Nephron progenitor cell (in vitro differentiated cells): ENCODE measurements around the gene LYRM9.
"Not testable (repeated sequence)": the region's sequence is repeated elsewhere in the genome, so short reads cannot be mapped to it uniquely, and the experiment has no call there.

Experiments
- DNase-seq: peaks from one replicate; pipeline ENCODE4 v3.0.0; 2021
- H3K27ac Mint-ChIP-seq: 2 replicates; pipeline ENCODE4 v1.8.0; 2021; ENCODE audit warnings: mild to moderate bottlenecking, moderate library complexity, mixed read lengths
- H3K27me3 Mint-ChIP-seq: 2 replicates; pipeline ENCODE4 v1.8.0; 2021; ENCODE audit warnings: mild to moderate bottlenecking, low read depth, mixed read lengths; ENCODE audit not compliant: poor library complexity
- H3K36me3 Mint-ChIP-seq: 2 replicates; pipeline ENCODE4 v1.8.0; 2021; ENCODE audit warnings: low read depth, mixed read lengths
- H3K4me1 Mint-ChIP-seq: 2 replicates; pipeline ENCODE4 v1.8.0; 2021; ENCODE audit warnings: mixed read lengths
- H3K4me3 Mint-ChIP-seq: 2 replicates; pipeline ENCODE4 v1.8.0; 2021; ENCODE audit warnings: mild to moderate bottlenecking, moderate library complexity, mixed read lengths
- H3K9me3 Mint-ChIP-seq: 2 replicates; pipeline ENCODE4 v1.8.0; 2021; ENCODE audit warnings: mild to moderate bottlenecking, moderate library complexity, mixed read lengths
- CTCF ChIP-seq: fragments of 200-600 bp; sonication (generic); IDR thresholded peaks from 2 replicates; pipeline ENCODE4 v1.5.0; 2021; ENCODE audit warnings: antibody characterized with exemption

LYRM9 gene

GRCh38 chr17:27849474-27850185 is 43.5 kb downstream of the LYRM9 start:
- no peak overlapping the region for H3K27ac Mint-ChIP-seq
- no peak for TF ChIP-seq CTCF
- no peak overlapping the region for H3K4me3 Mint-ChIP-seq
- no peak for DNase-seq
- H3K9me3 Mint-ChIP-seq: no peaks in the 10 kb centered on the region
- peaks cover 15% of the 10 kb centered on the region for H3K27me3 Mint-ChIP-seq
- H3K36me3 Mint-ChIP-seq: no peaks in the 10 kb centered on the region
- no peaks in the 10 kb centered on the region for H3K4me1 Mint-ChIP-seq

- no peaks in the 10 kb centered on the region for H3K4me1 Mint-ChIP-seq
- H3K4me3 Mint-ChIP-seq: no peak overlapping the region
- no peak for DNase-seq
- H3K36me3 Mint-ChIP-seq: no peaks in the 10 kb centered on the region
- no peak for TF ChIP-seq CTCF
- peaks cover 15% of the 10 kb centered on the region for H3K27me3 Mint-ChIP-seq
- H3K27ac Mint-ChIP-seq: peak overlapping the region; percentile 26
- no peaks in the 10 kb centered on the region for H3K9me3 Mint-ChIP-seq
These were observed 44.2 kb downstream of the LYRM9 start for GRCh38 chr17:27848931-27849330.

GRCh38 chr17:27846808-27847307 is 46.3 kb downstream of the LYRM9 start:
- H3K36me3 Mint-ChIP-seq, H3K4me1 Mint-ChIP-seq, H3K9me3 Mint-ChIP-seq, DNase-seq, H3K27me3 Mint-ChIP-seq, H3K4me3 Mint-ChIP-seq, H3K27ac Mint-ChIP-seq: not testable (repeated sequence)

- Mint-ChIP-seq H3K27me3 (peaks cover 5% of the 10 kb centered on the region), H3K4me3 (no peak overlapping the region), H3K4me1 (no peaks in the 10 kb centered on the region), H3K9me3 (no peaks in the 10 kb centered on the region), H3K36me3 (no peaks in the 10 kb centered on the region), H3K27ac (no peak overlapping the region)
- TF ChIP-seq CTCF: no peak
- DNase-seq: no peak
These were observed 47.0 kb downstream of the LYRM9 start for GRCh38 chr17:27846042-27846655.

GRCh38 chr17:27845264-27846041 is 47.7 kb downstream of the LYRM9 start:
- no peak for TF ChIP-seq CTCF
- H3K27ac Mint-ChIP-seq: no peak overlapping the region
- no peak overlapping the region for H3K4me3 Mint-ChIP-seq

GRCh38 chr17:27840688-27841087 is 52.5 kb downstream of the LYRM9 start:
- no peak overlapping the region for H3K4me3 Mint-ChIP-seq
- no peak for DNase-seq
- H3K4me1 Mint-ChIP-seq: no peaks in the 10 kb centered on the region
- no peaks in the 10 kb centered on the region for H3K9me3 Mint-ChIP-seq
- no peaks in the 10 kb centered on the region for H3K27me3 Mint-ChIP-seq
- no peak overlapping the region for H3K27ac Mint-ChIP-seq
- H3K36me3 Mint-ChIP-seq: no peaks in the 10 kb centered on the region
- no peak for TF ChIP-seq CTCF

More at GRCh38 chr17:27845264-27846041, 47.7 kb downstream of the LYRM9 start:
- H3K36me3 Mint-ChIP-seq: no peaks in the 10 kb centered on the region
- no peak for DNase-seq
- peaks cover 5% of the 10 kb centered on the region for H3K27me3 Mint-ChIP-seq
- no peaks in the 10 kb centered on the region for H3K9me3 Mint-ChIP-seq
- no peaks in the 10 kb centered on the region for H3K4me1 Mint-ChIP-seq

DNA sequence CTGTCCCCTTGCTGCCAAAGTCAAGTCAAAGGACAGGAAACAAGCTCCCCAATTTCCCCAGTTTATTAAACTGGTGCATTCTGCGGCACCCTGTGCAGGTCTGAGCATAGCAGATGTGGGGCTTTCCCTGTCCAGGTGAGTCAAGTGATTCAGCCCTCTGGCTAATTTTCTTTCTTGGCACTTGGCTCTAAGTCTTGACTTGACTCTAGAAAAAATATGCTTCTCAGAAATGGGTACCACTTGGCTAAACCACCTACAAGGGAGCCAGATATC is 52.8 kb downstream of the LYRM9 start:
- not testable (repeated sequence) for H3K9me3 Mint-ChIP-seq, H3K4me3 Mint-ChIP-seq, DNase-seq, H3K36me3 Mint-ChIP-seq, H3K27ac Mint-ChIP-seq, H3K27me3 Mint-ChIP-seq, H3K4me1 Mint-ChIP-seq

DNA sequence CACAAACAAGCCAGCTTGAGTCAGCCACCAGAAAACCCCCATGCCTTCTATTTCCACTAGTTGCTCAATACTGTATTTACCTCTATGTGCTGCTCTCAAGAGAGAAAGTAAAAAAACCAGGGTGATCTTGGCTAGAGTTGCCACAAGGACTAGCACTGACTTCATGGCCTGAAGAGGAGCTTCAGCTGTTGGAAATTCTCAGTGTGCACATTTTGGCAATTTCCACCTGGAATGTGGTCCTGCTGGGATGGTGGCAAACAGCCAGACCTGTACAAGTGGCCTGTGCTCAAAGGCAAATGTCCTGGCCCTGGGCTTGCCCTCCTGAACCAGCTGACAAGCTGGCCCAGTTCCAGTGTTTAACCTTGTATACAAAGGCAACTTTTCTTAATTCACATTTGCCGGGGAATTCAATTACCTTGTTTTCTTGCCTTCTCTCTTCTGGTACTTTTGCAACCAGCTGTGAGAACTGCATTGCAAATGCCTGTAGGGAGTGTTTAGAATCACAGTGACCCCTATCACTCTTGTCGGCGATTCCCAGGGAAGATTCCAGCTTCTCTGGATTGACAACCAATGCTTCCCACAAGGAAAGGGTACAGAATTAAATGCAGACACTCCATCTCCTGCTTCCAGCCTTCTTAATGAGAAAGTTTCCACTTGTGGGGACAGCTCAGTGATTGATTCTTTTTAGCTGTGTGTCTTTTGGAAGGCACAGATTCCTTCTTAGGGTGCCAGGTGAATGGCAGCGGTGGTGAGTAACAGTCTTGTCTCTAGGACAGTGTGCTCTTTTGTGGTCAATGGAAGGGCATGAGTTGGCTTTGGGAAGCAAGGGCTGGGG is 53.4 kb downstream of the LYRM9 start:
- H3K4me1 Mint-ChIP-seq, DNase-seq, H3K36me3 Mint-ChIP-seq, H3K27ac Mint-ChIP-seq, H3K4me3 Mint-ChIP-seq, H3K9me3 Mint-ChIP-seq, H3K27me3 Mint-ChIP-seq: not testable (repeated sequence)
